Ammon's horn (tissue), 1 donor: ENCODE measurements around the gene FAM193A.
"Not testable (repeated sequence)": the region's sequence is repeated elsewhere in the genome, so short reads cannot be mapped to it uniquely, and the experiment has no call there.

Experiments used
- DNase-seq: peaks from one replicate; pipeline ENCODE4 v3.0.0-alpha.2; 2016; ENCODE audit warnings: low spot score

Gene FAM193A

DNA sequence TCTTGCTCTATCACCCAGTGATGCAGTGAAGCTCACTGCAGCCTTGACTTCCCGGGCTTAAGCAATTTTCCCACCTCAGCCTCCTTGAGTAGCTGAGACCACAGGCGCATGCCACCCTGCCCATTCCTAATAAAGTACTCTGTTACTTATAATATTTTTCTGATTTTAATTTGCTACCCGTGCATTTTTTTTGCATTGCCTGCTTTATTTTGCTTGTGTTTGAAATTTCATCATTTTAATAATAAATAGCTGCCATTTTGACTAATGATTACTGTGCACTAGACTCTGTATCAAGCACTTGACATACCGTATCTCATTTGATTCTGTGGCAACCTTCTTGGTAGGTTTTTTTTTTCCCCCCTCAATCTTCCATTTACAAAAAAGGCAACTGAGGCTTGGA is 41.7 kb downstream of the FAM193A start:
- no peak for DNase-seq

DNA sequence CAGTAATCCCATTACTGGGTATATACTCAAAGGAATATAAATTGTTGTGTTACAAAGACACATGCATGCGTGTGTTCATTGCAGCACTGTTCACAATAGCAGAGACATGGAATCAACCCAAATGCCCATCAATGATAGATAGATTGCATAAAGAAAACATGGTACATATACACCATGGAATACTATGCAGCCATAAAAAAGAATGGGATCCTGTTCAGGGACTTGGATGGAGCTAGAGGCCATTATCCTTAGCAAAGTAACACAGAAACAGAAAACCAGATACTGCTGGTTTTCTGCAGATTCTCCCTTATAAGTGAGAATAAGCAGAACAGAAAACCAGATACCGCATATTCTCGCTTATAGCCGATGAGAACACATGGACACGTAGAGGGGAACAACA is 43.5 kb downstream of the FAM193A start:
- no peak for DNase-seq

DNA sequence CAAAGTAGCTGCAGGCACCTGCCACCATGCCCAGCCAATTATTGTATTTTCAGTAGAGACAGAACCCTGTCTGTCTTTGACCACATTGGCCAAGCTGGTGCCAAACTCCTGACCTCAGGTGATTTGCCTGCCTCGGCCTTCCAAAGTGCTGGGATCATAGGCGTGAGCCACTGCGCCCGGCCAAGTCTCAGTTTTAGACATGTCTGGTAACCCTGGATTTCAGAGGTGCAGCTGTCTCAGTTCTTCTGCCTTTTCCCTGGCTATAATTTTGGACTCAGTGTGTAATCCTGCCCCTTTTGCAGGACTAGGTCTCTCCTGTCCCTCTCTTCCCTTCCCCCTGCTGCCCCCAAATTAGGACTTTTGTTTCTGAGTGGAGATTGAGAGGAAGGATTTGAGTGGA is 46.6 kb downstream of the FAM193A start:
- no peak for DNase-seq

DNA sequence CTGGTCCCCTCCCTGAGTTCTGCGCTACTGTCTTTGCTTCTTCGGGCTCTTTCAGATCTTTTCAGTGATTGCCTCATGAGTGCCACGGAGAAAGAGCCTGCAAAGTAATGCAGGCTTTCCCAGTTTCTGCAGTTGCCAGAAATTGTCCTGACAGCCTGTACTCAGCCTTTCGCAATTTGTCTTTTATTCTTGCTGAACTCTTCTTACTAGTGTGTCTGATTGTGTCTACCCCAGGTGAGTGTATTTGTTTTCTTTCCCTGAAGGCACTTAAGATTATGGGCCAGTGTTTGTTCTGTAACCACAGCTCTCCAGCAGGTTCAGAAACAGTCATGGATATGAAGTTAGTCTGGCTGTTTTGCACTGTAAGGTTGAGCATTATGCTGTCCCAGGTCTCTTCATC is 47.1 kb downstream of the FAM193A start:
- no peak for DNase-seq

DNA sequence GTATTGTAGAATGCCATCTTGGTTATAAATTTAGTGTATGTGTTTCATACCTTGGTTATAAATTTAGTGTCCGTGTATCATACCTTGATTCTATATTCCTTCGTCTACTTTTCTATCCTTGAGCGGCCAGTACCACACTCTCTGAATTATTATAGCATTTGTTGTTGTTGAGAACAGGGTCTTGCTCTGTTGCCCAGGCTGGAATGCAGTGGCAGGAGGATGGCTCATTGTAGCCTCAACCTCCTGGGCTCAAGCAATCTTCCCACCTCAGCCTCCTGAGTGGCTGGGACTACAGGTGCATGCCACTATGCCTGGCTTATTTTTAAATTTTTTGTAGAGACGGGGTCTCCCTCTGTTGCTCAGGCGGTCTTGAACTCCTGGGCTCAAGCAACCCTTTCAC is 50.1 kb downstream of the FAM193A start:
- no peak for DNase-seq

DNA sequence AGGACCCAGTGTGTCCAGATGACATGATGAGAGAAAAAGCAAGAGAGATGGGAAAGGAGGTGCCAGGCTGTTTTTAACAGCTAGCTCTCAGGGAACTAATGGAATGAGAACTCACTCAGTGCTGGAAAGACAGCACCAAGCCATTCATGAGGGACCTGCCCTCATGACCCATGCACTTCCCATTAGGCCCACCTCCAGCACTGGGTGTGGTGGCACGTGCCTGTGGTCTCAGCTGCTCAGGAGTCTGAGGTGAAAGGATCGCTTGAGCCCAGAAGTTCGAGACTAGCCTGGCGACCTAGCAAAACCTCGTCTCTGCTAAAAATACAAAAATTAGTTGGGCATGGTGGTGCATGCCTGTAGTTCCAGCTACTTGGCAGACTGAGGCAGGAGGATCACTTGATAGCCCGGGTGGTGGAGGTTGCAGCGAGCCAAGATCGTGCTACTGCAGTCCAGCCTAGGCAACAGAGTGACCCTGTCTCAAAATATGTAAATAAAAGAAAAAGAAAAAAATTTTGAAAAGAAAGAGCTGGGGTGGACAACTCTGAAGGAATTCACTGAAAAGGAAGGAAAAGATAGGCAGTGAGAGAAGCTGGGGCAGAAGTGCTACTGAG is 50.9 kb downstream of the FAM193A start:
- no peak for DNase-seq

DNA sequence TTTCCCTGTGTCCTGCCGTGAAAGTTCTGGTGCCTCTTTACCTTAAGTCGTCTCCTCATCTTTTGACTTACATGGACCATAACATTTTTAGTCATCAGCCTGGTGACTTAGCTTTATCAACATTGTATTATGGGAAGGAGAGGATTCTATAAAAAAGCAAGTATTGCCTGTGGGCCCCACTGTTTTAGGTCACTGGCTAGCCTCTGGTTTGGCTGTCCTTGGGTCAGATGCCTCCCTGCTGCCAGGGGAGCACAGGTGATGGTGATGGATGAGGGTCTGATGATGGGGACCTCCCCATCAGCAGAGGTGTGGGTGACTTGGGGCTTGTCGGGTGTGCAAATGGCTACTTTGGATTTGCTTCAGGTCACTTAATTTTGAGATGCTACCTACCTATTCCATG is 51.8 kb downstream of the FAM193A start:
- no peak for DNase-seq

DNA sequence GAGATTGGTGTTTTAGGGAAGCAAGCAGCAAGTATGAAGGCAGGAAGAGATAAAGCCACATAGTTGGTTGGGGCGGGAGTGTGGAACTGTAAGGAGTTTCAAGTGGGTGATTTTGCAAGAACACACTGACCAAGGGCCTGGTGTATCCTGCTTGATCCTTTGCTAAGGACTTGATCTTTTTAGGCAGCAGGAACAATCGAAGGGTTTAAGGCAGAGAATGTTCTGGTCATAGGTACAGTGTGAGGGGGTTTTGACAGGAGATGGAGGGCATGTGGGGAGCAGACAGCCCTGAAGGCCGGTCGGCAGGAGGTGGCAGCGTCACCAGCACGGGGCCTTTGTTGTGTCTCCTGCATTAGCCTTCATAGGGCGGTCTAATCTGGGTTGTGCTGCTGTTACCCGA is 54.7 kb downstream of the FAM193A start:
- DNase-seq, result no peak

DNA sequence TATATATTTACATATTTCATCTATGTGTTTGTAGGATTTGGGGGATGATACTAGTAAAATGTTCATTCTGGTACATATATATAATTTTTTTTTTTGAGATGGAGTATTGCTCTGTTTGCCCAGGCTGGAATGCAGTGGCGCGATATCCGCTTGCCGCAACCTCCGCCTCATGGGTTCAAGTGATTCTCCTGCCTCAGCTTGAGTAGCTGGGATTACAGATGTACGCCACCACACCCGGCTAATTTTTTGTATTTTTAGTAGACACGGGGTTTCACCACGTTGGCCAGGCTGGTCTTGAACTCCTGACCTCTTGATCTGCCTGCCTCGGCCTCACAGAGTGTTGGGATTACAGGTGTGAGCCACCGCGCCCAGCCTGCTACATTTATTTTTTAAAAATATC is 55.6 kb downstream of the FAM193A start:
- DNase-seq, result not testable (repeated sequence)

DNA sequence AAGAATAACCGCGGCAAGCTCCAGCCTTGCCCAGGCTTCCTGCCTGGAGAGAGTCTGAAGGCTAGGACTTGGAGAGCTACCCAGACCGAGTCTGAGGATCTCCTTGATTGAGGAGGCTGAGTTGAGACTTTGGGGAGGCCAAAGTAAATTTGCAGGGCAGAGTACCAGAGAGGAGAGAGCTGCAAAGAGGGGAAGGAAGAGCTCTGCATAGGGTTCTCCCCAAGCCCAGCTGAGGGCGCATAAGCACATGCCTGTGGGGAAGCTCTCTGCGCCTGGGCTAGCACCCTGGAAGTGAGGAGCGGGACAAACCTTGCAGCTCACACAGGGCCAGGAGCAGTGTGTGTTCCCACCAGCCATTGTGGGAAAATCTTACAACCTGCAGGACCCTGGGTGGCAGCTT is 56.1 kb downstream of the FAM193A start:
- no peak for DNase-seq

DNA sequence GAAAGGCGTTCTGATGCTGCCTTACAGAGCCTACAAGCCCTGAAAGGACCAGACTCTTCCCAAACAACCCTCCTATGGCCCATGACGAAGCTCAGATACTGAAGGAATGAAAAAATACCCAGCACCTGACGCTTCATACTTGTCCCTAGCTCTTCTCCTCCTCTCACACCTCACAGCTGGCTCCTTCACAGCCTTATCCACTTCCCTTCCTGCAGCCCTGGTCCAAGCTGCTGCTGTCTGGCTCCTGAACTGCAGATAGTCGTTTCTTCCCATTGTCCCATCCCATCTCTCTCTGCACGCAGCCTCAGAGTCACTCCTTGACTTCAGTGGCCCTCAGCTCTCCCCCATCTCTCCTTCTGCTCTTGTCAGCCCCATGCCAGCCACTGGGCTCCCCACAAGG is 56.6 kb downstream of the FAM193A start:
- no peak for DNase-seq

DNA sequence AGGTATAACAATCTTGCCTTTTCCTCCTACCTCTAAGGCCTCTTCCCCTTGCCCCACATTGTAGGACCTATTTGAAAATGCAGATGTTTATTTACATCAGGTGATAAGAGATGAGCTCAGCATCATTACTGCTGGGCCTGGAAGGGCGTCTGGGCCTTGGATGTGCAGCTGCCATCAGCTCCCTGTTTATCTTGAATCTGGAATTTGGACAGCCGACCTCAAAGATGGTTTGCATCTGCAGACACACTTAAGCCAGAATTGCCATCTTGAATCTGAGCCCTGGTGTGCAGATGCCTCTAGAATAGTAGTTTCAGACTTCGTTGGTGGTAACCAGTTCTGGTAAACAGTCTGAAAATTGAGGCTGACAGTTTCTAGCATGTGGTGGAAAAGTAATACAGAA is 59.0 kb downstream of the FAM193A start:
- DNase-seq, result no peak

DNA sequence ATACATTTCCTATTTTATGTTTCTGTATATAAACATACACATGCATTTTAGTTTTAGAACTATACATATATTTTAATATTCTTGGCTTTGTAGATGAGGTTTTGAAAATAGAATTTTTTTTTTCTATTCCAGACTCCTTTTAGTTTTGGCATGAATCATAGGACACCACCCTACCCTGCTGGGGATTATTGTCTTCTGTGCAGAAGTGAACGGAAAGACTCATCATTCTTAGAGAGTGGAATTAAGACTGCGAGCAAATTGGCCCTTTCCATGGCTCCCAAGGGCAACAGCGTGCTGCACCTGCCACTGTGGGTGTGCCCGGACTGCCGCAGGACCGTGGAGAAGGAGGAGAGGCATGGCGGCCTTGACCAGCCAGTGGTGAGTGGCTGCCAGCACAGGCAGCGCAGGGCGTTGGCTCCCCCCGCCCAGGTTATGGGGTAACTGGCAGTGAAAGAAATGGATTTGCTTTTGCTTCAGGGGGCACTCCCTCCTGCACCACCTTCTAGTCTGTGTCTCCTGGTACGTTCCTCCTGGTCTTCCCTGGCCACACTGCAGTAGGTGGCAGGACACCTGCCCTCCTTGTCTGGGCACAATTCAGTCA is 59.6 kb downstream of the FAM193A start:
- no peak for DNase-seq

DNA sequence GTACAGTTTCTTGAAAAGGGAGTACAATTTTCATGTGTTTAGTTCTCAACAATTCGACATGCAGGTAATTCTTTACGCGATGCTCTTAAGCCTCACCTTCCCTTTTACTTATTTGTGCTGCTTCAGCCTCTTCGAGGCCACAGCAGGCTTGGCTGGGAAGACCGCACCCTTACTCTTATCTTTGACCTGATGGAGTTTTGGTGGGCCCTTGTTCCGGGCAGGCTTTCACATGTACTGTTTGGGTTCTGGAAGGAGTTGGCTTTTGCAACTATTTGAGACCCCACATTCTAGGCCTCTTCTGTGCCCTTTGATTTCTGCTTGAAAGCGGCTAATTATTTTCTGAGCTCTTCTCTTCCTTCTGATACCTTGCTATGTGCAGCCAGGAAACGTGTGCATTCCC is 60.2 kb downstream of the FAM193A start:
- no peak for DNase-seq

DNA sequence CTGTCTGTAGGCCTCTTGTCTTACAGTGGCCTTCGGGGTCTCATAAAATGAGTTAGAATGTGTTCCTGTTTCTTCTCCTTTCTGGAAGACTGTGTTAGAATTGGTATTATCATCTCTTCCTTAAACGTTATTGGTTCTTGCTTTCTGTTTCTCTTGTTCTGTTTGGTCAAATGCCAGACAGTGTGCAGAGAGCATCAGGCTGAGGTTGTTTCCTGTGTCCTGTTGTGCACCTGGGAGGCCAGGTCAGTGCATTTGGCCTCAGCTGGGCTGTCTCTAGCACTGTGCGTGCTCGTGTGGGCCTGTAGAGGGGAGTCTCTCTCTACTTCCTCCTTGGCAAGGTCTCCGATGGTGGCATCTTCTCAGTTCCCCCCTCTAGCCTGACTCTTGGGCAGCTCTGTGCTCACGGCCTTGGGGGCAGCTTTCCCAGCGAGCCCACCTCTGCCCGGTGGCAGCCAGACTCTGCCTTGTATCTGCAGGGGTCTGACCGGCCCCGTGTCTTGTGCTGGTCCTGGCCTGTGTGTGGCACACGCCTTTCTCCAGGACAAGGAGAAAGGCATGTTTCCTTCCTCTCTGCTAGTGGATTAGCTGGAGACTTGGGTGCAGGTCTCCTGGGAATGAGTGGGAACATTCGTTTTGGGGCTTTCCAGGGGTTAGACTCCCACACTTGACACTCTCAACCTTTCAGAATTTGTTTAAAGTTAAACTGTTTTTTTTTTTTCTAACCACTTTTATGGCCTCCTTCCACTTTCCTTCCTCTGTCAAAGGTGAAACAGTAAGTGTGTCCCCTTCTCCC is 62.3 kb downstream of the FAM193A start:
- DNase-seq, result peak; percentile 39

DNA sequence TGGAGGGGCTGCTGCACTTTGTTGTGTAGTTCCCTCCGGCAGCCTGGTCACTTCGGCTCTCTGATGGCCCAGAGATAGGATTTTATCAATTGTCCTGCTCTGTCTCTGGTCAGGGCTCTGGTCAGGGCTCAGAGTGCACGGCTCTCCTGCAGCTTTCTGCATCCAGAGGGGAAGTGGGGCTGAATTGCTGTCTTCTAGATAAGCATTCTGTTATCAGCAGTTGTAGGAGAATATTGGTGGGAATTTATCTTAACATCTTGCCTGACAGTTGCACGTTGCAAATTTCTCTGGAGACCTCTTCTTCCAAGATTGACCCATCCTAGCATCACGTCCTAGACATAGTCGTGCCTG is 62.8 kb downstream of the FAM193A start:
- no peak for DNase-seq

DNA sequence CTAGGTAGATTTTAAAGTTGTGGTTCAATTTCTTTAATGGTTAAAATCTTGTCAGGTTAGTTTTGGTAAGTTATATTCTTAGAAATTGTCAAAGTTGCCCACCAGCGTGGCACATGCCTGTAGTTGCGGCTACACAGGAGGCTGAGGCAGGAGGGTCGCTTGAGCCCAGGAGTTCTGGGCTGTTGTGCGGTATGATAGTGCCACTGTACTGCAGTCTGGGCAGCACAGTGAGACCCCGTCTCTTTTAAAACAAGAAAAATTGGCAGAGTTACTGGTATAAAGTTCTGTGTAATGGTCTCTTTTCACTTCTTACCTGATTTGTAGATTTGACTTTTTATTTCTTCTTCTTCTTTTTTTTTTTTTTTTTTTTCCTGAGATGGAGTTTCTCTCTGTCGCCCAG is 64.4 kb downstream of the FAM193A start:
- no peak for DNase-seq

DNA sequence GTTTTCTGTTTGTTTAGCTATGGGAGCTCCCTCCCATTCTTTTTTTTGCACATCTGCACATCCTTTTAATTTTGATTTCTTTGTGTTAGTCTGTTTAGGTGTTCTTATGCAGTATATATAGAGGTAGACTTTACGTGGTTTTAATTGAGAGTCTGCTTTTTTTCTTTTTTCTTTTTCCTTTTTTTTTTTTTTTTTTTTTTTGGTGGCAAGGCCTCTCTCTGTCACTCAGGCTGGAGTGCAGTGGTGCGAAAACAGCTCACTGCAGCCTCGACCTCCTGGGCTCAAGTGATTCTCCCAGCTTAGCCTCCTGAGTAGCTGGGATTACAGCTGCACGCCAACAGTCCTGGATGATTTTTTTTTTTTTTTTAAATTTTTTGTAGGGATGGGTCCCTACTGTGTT is 68.2 kb downstream of the FAM193A start:
- DNase-seq, result no peak

DNA sequence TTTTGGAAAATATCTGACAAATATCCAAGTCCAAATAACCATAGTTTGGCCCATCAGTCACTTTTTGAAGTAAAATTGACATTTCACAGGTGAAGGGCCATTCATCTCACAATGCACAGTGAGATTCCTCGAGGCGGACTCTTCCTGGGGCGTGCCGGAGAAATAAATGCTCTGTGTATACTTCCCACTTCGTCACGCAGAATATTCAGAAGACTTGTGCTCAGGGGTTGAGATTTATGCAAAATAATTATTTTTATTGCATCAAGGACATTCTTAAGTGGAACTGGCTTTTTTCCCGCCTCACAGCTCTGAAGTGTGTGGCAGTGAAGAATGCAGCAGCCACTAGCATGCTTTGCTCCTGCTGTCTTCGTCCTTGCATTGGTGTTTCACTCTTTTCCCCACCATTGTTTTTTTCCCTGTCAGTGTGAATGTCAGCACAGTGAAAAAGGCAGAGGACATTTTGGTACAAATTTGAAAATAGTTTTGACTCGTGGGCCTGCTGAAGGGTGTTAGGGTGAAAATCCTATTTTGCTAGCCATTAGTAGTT is 70.6 kb downstream of the FAM193A start:
- no peak for DNase-seq

DNA sequence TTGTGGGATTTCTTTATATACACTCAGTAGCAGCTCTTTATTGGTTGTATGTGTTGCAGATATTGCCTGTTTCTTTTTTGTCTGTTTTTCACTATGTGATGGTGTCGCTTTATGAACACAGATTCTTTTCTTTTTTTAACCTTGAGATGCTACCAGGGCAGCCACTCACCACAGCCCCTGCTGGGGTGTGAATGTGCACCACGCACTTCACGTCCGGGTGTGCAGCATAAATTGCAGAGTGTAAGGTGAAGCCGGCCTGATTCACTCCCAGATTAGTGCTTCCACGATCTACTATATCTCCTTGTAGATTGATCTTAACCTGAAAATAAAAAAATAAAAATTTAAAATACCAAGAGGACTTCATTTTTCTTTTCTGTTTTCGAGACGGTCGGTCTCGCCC is 71.4 kb downstream of the FAM193A start:
- no peak for DNase-seq

DNA sequence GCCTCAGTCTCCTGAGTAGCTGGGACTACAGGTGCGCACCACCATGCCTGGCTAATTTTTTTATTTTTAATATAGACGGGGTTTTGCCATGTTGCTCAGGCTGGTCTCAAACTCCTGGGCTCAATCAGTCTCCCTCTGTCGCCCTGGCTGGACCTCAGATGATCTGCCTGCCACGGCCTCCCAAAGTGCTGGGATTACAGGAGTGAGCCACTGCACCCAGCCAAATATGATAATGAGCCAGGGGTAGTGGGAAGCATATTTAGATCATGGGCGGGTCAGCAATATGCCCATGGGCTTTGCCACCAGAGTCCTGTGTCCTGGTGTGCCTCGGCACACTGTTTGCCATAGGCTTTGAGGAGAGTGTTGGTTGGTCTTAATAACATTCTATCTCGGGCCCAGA is 71.8 kb downstream of the FAM193A start:
- DNase-seq, result no peak

DNA sequence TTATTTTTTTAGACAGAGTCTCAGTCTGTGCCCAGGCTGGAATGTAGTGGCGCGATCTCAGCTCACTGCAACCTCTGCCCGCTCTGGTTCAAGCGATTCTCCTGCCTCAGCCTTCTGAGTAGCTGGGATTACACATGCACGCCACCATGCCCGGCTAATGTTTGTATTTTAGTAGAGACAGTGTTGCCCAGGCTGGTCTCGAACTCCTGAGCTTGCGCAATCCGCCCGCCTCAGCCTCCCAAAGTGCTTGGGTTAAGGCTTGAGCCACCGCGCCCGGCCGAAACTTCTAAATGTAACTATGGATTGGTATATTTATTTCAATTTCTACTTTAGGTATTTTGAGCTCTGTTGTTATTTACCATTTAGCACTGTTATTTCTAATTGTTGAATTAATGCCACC is 79.4 kb downstream of the FAM193A start:
- DNase-seq, result no peak

DNA sequence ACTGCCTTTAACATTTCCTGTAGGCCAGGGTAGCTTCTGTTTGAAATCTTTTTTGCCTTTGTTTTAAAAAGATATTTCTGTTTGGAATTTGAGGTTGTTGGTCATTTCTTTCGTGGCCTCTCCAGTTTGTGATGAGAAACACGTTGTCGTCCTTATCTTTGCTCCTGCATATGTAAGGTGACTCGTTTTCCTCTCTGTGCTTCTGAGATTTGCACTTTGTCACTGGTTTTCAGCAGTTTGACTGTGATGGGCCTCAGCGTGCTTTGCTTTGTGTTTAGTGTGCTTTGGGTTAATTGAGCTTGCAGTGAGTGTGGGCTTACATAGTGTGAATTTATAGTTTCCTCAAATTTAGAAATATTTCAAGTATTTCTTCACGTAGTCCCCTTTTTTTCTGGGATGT is 81.5 kb downstream of the FAM193A start:
- no peak for DNase-seq
